RPMI7951 (cell line): ENCODE results near the gene IRX5. TPM values are rescaled to one million over a fixed set of nuclear protein-coding genes. Genes with fewer than 3 reads are reported as not detected.

Experiments
- DNase-seq: peaks from one replicate; pipeline ENCODE4 v3.0.0-alpha.2; 2012; ENCODE audit warnings: low read depth
- total RNA-seq: library from RNA; depleted of rRNA; stranded (reverse); fragments of >200 nt; shearing (Covaris generic); gene quantifications from 2 replicates; pipeline ENCODE4 v1.2.3, GENCODE V29; 2014; rRNA removed

IRX5 gene
- 4.0 and 4.3 TPM in 2 replicates for total RNA-seq

GRCh38 chr16:54930005-54930868, at the start of gene IRX5:
IRX5 (plus strand) TSS chr16:54930865; CDS start chr16:54931199, 334 bp downstream.
- peak; percentile 96 for DNase-seq

DNA sequence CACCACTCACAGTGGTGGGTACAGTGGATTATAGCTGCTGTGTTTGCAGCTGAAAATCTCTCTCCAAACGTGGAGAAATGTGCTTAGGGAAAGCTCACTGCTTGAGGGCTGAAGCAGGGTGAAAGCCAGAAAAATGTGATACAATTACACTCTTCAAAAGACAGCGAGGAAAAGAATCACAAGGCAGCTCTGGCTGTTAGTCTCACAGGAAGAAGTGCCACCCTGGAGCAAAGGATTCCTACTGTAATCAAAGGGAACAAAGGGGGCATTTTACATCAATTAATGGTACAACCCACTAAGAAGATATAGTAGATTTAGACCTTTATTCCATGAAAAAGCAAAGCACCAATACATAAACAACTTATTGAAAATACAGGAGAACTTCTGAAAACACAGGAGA, 48.1 kb upstream of the IRX5 start:
- no peak for DNase-seq

- no peak for DNase-seq
Observed at GRCh38 chr16:54883358-54883757, 47.3 kb upstream of the IRX5 start.

GRCh38 chr16:54886078-54886477, 44.6 kb upstream of the IRX5 start:
- no peak for DNase-seq

- no peak for DNase-seq
Observed at GRCh38 chr16:54890381-54890780, 40.3 kb upstream of the IRX5 start.

DNA sequence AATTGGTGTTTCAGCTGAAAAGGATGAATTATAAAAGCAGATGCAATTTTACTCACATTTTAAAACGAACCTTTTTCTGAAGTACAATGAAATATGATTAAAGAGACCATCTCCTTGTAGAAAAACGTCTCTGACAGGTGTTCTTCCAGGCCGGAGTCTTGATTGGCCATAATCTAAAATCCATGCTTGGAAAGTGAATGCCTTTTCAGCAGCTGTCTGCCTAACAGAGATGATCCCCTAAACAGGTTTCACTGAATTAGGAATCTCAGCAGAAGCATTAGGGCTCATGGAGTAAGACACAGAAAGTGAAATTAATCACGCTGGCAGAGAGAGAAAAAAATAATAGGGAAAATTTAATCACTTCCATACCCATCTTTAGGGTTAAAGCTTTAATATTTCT, 39.3 kb upstream of the IRX5 start:
- DNase-seq = no peak

DNA sequence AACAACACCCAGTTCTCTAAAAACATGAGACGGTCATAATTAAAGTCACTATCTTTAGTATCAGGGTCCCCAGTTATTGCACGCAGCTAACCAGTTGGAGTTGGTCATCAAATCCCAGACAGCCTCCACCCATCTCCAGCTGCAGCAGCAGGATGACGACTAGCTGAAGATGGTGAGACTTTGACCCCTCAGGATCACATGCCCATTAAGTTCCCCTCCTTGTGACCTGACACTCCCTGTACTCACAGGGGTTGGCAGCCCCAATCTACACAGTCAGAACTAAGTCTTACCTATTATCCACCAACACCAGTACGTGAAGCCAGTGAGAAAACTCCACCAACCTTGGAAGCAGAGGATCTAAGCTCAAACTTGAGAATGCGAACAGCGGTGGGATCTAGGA, 37.7 kb upstream of the IRX5 start:
- DNase-seq = no peak

- no peak for DNase-seq
Observed at GRCh38 chr16:54897930-54898329, 32.7 kb upstream of the IRX5 start.

- no peak for DNase-seq
Observed at GRCh38 chr16:54901606-54902005, 29.1 kb upstream of the IRX5 start.

- DNase-seq = no peak
Observed at GRCh38 chr16:54903047-54903446, 27.6 kb upstream of the IRX5 start.

GRCh38 chr16:54911079-54911478, 19.6 kb upstream of the IRX5 start:
- no peak for DNase-seq

DNA sequence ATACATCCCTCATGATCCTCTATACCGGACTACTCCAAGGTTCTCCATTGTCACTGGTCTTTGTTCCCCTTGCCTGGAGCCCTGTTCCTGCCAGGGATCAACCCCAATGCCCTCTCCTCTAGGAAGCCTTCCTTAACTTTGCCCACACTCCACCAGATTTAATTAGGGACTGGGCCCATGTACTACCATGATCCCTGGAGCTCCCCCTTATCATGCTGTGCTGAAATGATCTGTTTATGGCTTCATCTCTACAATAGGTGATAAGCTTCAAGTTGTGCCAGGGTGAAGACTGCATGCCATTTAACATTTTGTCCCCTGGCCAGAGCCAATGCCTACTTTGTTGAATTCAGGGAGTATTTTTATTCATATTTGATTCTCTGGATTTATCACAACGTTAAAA, 17.9 kb upstream of the IRX5 start:
- no peak for DNase-seq

GRCh38 chr16:54921206-54921824, 9.3 kb upstream of the IRX5 start:
- DNase-seq = peak; percentile 42

DNA sequence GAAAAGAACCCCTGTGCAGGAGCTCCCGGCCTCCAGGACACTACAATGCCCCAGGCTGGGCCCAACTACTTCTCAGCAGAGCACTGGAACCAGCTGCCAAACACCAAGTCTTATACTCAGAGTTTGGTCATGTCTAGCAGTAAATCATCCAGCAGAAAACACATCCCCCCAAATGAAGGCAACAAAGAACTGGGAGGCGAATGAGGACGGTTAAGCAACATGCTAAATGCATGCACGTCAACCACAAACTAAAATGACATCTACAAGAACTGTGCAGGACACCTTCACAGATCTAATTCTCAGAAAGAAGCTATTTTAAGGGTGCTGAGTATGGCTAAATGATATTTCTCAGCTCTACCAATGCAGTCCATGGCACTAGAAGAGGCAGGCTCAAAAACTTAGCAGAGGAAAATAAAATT, 7.6 kb upstream of the IRX5 start:
- peak; percentile 22 for DNase-seq

GRCh38 chr16:54923988-54924387, 6.7 kb upstream of the IRX5 start:
- DNase-seq = no peak

- DNase-seq = peak; percentile 59
Observed at GRCh38 chr16:54926166-54926838, 4.4 kb upstream of the IRX5 start.

DNA sequence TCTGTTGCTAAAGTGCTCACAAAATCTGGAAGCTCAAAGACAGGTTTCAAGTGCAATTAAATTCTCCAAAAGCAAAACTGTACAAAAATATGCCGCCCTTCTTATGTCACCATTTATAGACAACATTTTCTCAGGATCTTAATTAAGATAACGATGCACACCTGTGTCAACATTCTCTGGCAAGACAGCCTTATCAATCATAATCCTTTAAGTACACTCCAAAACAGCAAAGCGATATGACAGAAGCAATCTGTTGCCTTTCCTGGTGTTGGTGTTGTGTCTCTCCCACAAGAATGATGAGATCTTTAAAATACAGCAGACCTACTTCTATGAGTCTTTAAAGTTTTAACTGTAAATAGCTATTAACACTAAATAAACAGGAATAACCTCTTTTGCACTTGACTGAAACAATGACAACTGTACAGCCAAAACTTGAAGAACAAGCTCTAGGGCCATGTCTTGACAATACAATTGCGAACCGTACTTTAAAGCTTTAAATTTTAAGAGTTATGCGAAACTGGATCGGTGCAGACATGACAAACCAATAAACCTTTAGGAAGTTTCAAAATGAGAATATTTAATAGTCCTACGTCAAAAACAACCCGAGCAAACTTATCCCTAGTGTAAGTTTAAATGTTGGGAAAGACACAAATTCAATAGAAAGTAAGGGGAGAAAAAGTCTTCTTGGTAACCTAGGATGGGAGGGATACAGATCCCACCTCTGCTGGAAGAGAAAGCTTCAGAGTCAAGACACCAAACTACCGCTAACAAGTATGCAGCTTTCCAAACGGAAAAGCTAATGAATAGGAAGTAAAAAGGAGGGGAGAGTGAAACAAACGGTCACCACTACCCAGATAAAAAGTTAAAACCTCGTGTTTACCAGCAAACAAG, 3.3 kb upstream of the IRX5 start:
- no peak for DNase-seq

DNA sequence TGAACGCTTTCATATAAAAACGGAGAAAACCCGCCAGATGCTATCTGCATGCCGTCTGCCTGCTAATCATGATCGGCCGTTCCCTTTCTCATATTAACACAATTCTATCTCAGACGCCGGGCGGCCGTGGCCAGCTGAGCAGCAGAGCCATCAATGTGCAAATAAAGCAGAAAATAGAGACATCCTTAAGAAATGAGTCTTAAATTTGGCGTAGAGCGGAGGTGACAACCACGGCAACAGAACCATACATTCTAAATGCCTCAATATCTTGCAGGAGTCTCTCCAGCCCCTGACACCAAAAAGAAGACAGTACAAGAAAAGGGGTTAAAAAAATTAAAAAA, 2.7 kb upstream of the IRX5 start:
- peak; percentile 37 for DNase-seq

- peak; percentile 80 for DNase-seq
Observed at GRCh38 chr16:54928411-54929089, 2.1 kb upstream of the IRX5 start.

DNA sequence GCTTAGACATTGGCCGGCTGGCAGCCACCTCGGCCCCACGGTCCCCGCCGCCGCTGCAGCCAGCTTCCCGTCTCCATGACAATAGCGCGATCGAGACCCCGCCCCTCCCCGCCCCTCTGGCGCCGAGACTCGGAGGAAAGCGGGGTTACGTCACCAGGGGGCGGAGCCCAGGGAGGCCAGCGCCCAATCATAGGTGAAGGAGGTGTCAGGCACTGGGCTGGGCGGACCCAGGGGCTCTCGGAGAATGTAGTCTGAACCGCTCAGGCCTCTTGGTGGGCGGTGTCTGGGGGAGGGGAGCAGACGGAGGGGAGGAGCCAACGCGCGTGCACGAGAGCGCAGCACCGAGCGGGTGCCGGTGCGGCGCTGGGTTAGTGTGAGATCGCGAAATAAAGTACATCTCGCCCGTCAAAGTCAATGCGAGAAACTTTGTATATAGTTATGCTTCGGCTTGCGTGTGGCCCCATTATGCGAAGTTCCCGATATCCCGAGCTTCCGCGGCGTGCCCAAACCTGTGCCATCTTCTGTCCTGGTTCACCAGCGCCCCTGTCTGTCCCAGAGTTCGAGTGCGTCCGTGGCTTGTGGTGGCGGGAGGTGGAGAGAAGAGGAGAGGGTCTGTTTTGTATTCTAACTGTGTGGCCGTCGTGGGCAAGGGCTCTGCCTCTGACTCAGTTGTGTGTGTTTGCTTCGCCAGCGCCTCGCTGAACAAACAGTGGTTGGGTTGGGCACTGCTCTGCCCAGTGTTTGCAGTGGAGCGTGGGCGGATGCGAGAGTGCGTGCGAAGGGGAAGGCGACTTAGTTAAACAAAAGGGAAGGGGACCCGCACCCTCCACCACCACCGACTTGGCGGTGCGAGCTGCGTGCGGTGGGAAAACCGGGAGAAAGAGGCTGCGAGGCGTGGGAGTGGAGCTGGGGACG, 1.3 kb upstream of the IRX5 start:
- peak; percentile 98 for DNase-seq
